Sigmoid colon (tissue), 4 donors: ENCODE data around the gene TMEM235.

Source experiments
- EP300 ChIP-seq, 4 donors: sonication (generic); formaldehyde crosslinking; IDR thresholded peaks; one replicate each; pipeline ENCODE4 v1.6.1; 2017; ENCODE audit warnings: antibody characterized with exemption in 4 of 4
- POLR2A ChIP-seq, 2 donors: fragments of 450-650 bp; IDR thresholded peaks; one replicate each; pipeline ENCODE4 v1.6.1; 2016; ENCODE audit warnings: antibody characterized with exemption in 2 of 2, mild to moderate bottlenecking in 2 of 2, moderate library complexity in 2 of 2
- POLR2AphosphoS5 ChIP-seq, 4 donors: sonication (generic); formaldehyde crosslinking; IDR thresholded peaks; one replicate each; pipeline ENCODE4 v1.6.1; 2017; ENCODE audit warnings: antibody characterized with exemption in 4 of 4
- TF ChIP-seq, protein P1 (sequence below), 4 experiments: fragments of 450-650 bp in 3 of 4; fragments of 200-600 bp in 1 of 4; IDR thresholded peaks; one replicate each; pipeline ENCODE4 v1.5.1; 2016 to 2019; ENCODE audit warnings: antibody characterized with exemption in 4 of 4, mild to moderate bottlenecking in 3 of 4, moderate library complexity in 2 of 4

DNA sequence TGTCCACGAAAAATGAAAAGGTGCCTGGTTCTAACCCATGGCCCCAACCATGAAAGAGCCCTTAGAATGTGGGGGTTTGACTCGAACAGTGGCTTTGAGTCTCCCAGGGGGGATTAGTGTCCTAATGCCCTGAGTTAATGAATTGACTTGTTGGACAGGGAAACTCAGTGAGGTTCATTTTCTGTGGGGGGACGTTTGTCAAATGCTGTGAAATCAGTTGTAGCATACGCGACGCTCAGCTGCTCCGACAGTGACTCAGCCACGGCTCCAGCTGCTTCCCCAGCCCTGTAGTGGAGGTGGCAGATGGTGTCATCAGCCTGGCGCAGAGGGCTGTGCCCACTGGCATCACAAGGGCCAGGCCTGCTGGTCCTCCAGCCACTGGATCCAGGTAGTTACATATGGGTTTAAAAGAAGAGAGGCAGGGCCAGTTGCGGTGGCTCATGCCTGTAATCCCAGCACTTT lies 3.9 kb upstream of the TMEM235 start:
- TF ChIP-seq, protein P1, sequence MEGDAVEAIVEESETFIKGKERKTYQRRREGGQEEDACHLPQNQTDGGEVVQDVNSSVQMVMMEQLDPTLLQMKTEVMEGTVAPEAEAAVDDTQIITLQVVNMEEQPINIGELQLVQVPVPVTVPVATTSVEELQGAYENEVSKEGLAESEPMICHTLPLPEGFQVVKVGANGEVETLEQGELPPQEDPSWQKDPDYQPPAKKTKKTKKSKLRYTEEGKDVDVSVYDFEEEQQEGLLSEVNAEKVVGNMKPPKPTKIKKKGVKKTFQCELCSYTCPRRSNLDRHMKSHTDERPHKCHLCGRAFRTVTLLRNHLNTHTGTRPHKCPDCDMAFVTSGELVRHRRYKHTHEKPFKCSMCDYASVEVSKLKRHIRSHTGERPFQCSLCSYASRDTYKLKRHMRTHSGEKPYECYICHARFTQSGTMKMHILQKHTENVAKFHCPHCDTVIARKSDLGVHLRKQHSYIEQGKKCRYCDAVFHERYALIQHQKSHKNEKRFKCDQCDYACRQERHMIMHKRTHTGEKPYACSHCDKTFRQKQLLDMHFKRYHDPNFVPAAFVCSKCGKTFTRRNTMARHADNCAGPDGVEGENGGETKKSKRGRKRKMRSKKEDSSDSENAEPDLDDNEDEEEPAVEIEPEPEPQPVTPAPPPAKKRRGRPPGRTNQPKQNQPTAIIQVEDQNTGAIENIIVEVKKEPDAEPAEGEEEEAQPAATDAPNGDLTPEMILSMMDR (IDR thresholded peaks at IDR 0.05), result no peak
- TF ChIP-seq POLR2AphosphoS5 (IDR thresholded peaks at IDR 0.05) (no peak), POLR2A (IDR thresholded peaks at IDR 0.05) (no peak), EP300 (IDR thresholded peaks at IDR 0.05) (no peak)
